ENCODE measurements around the gene PEF1.

PEF1 gene

GRCh38 chr1:31626223-31627207, 18.2 kb downstream of the PEF1 start:
- no peak for DNase-seq

GRCh38 chr1:31625561-31626222, 19.0 kb downstream of the PEF1 start:
- DNase-seq: no peak

GRCh38 chr1:31624731-31625514, 19.8 kb downstream of the PEF1 start:
- no peak for DNase-seq

GRCh38 chr1:31624309-31624708, 20.4 kb downstream of the PEF1 start:
- DNase-seq: no peak

- no peak for DNase-seq
Measured at GRCh38 chr1:31623365-31623764, 21.3 kb downstream of the PEF1 start.

GRCh38 chr1:31621847-31622730, 22.6 kb downstream of the PEF1 start:
- DNase-seq: no peak

- no peak for DNase-seq
Measured at GRCh38 chr1:31621498-31621820, 23.2 kb downstream of the PEF1 start.

GRCh38 chr1:31620631-31621497, 23.8 kb downstream of the PEF1 start:
- DNase-seq: no peak

GRCh38 chr1:31618916-31619846, 25.5 kb downstream of the PEF1 start:
- no peak for DNase-seq

- DNase-seq: no peak
Measured at GRCh38 chr1:31617916-31618746, 26.5 kb downstream of the PEF1 start.

GRCh38 chr1:31617218-31617915, 27.3 kb downstream of the PEF1 start, which contains the start of gene HCRTR1:
Gene HCRTR1 (plus strand): TSS chr1:31617689. CDS start chr1:31619193, 1,504 bp downstream.
- DNase-seq: no peak

GRCh38 chr1:31615939-31616338, 28.7 kb downstream of the PEF1 start:
- no peak for DNase-seq

- DNase-seq: no peak
Measured at GRCh38 chr1:31615414-31615813, 29.3 kb downstream of the PEF1 start.

- DNase-seq: no peak
Measured at GRCh38 chr1:31614414-31615005, 30.2 kb downstream of the PEF1 start.

GRCh38 chr1:31609514-31610118, 35.1 kb downstream of the PEF1 start:
- DNase-seq: no peak

- no peak for DNase-seq
Measured at GRCh38 chr1:31607360-31607759, 37.3 kb downstream of the PEF1 start.

GRCh38 chr1:31605908-31606427, 38.7 kb downstream of the PEF1 start:
- no peak for DNase-seq
